DOHH2 (cell line): Measurements from ENCODE around the gene IFT25.

ENCODE experiments used
- H3F3A ChIP-seq: fragments of 200-600 bp; sonication (generic), shearing (Covaris generic); 2 replicates; pipeline ENCODE4 v1.6.0; 2016; ENCODE audit warnings: antibody characterized with exemption, mild to moderate bottlenecking; ENCODE audit not compliant: control insufficient read depth, insufficient read depth
- H3K27ac ChIP-seq: fragments of 200-600 bp; sonication (generic); 2 replicates; pipeline ENCODE4 v1.5.1; 2014; ENCODE audit warnings: low read depth, mild to moderate bottlenecking, low read length, moderate library complexity
- H3K27me3 ChIP-seq: fragments of 200-600 bp; sonication (generic); 2 replicates; pipeline ENCODE4 v1.6.1; 2014; ENCODE audit warnings: mild to moderate bottlenecking, low read length, mixed read lengths; ENCODE audit not compliant: control insufficient read depth
- H3K36me3 ChIP-seq: fragments of 200-600 bp; sonication (generic); 2 replicates; pipeline ENCODE4 v1.6.1; 2014; ENCODE audit warnings: mild to moderate bottlenecking, low read length, moderate library complexity, mixed read lengths; ENCODE audit not compliant: control insufficient read depth
- H3K4me1 ChIP-seq: fragments of 200-600 bp; sonication (generic); 2 replicates; pipeline ENCODE4 v1.6.1; 2014; ENCODE audit warnings: mild to moderate bottlenecking, low read length, mixed read lengths; ENCODE audit not compliant: control insufficient read depth
- H3K4me2 ChIP-seq: fragments of 200-600 bp; sonication (generic); 2 replicates; pipeline ENCODE4 v1.6.0; 2014; ENCODE audit warnings: mild to moderate bottlenecking, low read length, moderate library complexity
- H3K4me3 ChIP-seq: fragments of 200-600 bp; sonication (generic); 2 replicates; pipeline ENCODE4 v1.5.1; 2014; ENCODE audit warnings: mild to moderate bottlenecking, low read length, mixed read lengths
- H3K79me2 ChIP-seq: fragments of 200-600 bp; sonication (generic); 2 replicates; pipeline ENCODE4 v1.6.1; 2014; ENCODE audit warnings: mild to moderate bottlenecking, low read length, mixed read lengths; ENCODE audit not compliant: control insufficient read depth
- H3K9me2 ChIP-seq: fragments of 200-600 bp; sonication (generic); replicated peaks from 2 replicates; pipeline ENCODE4 v1.6.1; 2014; ENCODE audit warnings: mild to moderate bottlenecking, low read length, mixed read lengths; ENCODE audit not compliant: control insufficient read depth
- H3K9me3 ChIP-seq: fragments of 200-600 bp; sonication (generic); 2 replicates; pipeline ENCODE4 v1.6.1; 2014; ENCODE audit warnings: antibody characterized with exemption, low read length, mixed read lengths; ENCODE audit not compliant: control insufficient read depth, insufficient read depth
- H4K20me1 ChIP-seq: fragments of 200-600 bp; sonication (generic); 2 replicates; pipeline ENCODE4 v1.6.0; 2014; ENCODE audit warnings: low read depth, mild to moderate bottlenecking, antibody characterized with exemption, low read length, moderate library complexity; ENCODE audit not compliant: control insufficient read depth, insufficient read depth
- CTCF ChIP-seq: fragments of 200-600 bp; sonication (generic); IDR thresholded peaks from one replicate; pipeline ENCODE4 v1.5.1; 2014; ENCODE audit warnings: antibody characterized with exemption, mild to moderate bottlenecking, low read depth, low read length; ENCODE audit not compliant: poor library complexity, severe bottlenecking
- EZH2phosphoT487 ChIP-seq: fragments of 200-600 bp; sonication (generic); IDR thresholded peaks from 2 replicates; pipeline ENCODE4 v1.6.1; 2017; ENCODE audit warnings: borderline replicate concordance, mild to moderate bottlenecking, antibody characterized with exemption, low read length, moderate library complexity, mixed read lengths

The IFT25 gene

GRCh38 chr1:53918343-53918742 is 27.2 kb downstream of the IFT25 start:
- Histone ChIP-seq H3K36me3 (peaks cover 36% of the 10 kb centered on the region), H3F3A (peaks cover under 1% of the 10 kb centered on the region; the same call in 1 of the 2 replicates), H4K20me1 (no peaks in the 10 kb centered on the region), H3K27me3 (no peaks in the 10 kb centered on the region), H3K4me1 (no peaks in the 10 kb centered on the region), H3K4me3 (no peak overlapping the region), H3K9me3 (no peaks in the 10 kb centered on the region), H3K9me2 (no peaks in the 10 kb centered on the region), H3K4me2 (no peak overlapping the region), H3K27ac (no peak overlapping the region), H3K79me2 (no peaks in the 10 kb centered on the region)
- no peak for TF ChIP-seq CTCF
- TF ChIP-seq EZH2phosphoT487 = no peak

GRCh38 chr1:53913352-53914033 is 32.0 kb downstream of the IFT25 start:
- Histone ChIP-seq H3K9me2 (no peaks in the 10 kb centered on the region), H3K4me3 (no peak overlapping the region), H3K9me3 (no peaks in the 10 kb centered on the region), H3K79me2 (no peaks in the 10 kb centered on the region), H3K27me3 (no peaks in the 10 kb centered on the region), H3F3A (no peaks in the 10 kb centered on the region), H3K27ac (no peak overlapping the region), H3K4me1 (no peaks in the 10 kb centered on the region), H3K4me2 (no peak overlapping the region), H3K36me3 (peaks cover 9% of the 10 kb centered on the region), H4K20me1 (no peaks in the 10 kb centered on the region)
- no peak for TF ChIP-seq EZH2phosphoT487
- TF ChIP-seq CTCF = no peak

- Histone ChIP-seq H3K9me2 (no peaks in the 10 kb centered on the region), H3K27me3 (no peaks in the 10 kb centered on the region), H3K4me3 (no peak overlapping the region), H3K4me2 (no peak overlapping the region), H3K79me2 (no peaks in the 10 kb centered on the region), H3K9me3 (no peaks in the 10 kb centered on the region), H4K20me1 (no peaks in the 10 kb centered on the region), H3K36me3 (peaks cover 4% of the 10 kb centered on the region; the same call in 1 of the 2 replicates), H3K27ac (no peak overlapping the region), H3K4me1 (no peaks in the 10 kb centered on the region), H3F3A (no peaks in the 10 kb centered on the region)
- no peak for TF ChIP-seq CTCF
These were observed 34.1 kb downstream of the IFT25 start for GRCh38 chr1:53911442-53911841.
